Fibroblast of peridontal ligament (primary cell): Measurements from ENCODE around the gene MYD88.

ENCODE experiments used
- DNase-seq: peaks from one replicate; pipeline ENCODE4 v3.0.0-alpha.2; 2010; ENCODE audit errors: extremely low read depth

The MYD88 gene

GRCh38 chr3:38112378-38112761 lies 26.1 kb upstream of the MYD88 start:
- DNase-seq: no peak

- DNase-seq: no peak
These were observed 24.2 kb upstream of the MYD88 start for GRCh38 chr3:38114052-38114874.

DNA sequence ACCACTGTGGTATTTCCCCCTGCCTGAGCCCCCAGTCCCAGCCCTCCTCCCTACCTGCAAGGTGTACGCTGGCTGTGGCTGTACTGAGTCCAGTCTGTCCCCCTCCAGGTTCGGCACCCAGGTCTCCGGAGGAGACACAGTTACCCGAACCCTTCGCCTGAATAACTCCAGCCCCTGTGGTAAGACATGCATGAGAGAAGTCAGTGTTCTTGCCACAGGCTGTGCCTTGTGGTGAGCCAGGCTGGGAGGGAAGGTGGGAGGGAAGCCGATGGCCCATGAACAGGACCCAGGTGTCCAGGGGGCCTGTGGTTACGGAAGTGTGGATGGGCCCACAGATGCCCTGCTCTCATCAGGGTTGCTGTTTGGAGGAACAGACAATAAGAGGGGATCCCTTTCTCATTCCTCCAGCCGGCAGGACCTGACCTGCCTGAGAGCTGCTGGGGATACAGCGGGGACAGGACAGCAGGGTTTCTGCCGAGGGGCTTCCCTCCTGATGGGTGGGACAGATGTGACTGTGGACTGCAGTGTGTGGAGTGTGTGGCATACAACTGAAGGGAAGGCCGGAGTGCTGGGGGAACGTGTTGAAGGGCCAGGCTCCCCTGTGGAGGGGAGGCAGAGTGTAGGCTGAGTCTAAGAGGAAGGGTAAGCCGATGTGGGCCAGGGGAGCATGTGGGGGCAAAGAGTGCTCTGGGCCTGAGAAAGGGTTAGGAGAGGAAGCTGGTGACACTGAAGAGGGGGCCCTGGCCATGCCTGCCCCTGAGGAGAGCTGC lies 23.4 kb upstream of the MYD88 start:
- no peak for DNase-seq

GRCh38 chr3:38115645-38116427 lies 22.6 kb upstream of the MYD88 start:
- no peak for DNase-seq

GRCh38 chr3:38116471-38117162 lies 21.8 kb upstream of the MYD88 start:
- DNase-seq: no peak

GRCh38 chr3:38117163-38117716 lies 21.2 kb upstream of the MYD88 start:
- no peak for DNase-seq

DNA sequence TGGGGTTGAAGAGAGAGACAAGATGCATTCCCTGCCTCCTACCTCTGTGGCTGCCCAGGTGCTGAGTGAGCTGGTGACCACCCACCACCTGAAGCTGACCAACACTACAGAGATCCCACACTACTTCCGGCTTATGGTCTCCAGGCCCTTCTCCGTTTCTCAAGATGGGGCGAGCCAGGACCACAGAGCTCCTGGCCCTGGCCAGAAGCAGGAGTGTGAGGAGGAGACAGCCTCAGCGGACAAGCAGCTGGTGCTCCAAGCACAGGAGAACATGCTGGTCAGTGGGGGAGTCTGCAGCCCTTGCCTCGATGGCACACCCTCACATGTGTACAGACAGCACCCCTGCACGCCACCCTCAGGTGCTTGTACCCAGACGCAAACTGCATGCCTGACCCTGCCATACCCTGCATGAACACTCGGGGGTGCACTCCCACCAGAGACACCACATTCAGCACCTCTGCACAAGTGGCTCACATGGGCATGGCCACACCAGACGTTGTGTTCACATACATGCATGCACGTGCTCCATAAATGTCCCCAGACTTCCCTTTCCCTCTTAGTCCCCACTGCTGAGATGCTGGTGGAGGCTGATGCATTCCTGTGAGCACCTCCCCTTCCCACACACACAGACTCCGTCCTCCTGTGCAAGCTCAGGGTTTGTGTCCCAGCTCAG lies 20.6 kb upstream of the MYD88 start:
- peak; percentile 53 for DNase-seq

DNA sequence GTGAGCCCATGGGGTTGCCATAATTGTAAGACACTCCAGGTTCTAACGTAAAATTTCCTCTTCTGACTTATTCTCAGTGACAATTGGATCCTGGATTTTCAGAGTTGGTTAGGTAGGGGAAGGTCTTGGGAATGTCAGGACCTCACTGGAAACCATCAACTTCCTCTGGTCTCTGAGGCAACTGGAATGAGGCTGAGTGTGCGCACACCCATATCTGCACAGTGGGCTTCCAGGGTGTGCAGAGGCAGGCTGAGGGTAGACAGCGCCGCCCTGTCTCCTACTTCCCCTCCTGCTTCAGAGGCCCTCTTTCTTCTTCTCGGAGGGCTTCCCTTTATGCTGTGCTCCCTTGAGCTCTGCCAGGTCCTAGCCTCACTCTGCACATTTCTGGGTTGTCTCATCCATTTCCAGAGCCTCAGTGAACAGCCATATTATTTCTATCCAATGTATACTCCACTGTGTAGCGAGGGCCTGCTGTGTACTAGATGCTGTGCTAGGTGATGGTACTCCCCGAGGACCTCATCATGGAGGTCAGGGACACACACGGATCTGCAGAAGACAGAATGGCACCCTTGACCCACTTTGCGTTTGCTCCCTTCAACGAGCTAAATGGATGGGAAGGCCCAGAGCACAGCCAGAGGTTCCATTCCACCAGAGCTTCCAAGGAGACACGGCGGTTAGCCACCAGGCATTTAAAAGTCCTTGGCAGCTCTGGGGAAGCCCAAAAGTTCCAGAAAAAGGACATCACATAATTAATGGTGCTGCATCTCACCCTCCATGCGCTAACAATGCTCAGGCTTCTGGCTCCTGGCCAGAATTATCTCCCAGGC lies 19.8 kb upstream of the MYD88 start:
- no peak for DNase-seq

- DNase-seq: no peak
These were observed 19.3 kb upstream of the MYD88 start for GRCh38 chr3:38119248-38119544.

- DNase-seq: no peak
These were observed 18.4 kb upstream of the MYD88 start for GRCh38 chr3:38119821-38120692.

DNA sequence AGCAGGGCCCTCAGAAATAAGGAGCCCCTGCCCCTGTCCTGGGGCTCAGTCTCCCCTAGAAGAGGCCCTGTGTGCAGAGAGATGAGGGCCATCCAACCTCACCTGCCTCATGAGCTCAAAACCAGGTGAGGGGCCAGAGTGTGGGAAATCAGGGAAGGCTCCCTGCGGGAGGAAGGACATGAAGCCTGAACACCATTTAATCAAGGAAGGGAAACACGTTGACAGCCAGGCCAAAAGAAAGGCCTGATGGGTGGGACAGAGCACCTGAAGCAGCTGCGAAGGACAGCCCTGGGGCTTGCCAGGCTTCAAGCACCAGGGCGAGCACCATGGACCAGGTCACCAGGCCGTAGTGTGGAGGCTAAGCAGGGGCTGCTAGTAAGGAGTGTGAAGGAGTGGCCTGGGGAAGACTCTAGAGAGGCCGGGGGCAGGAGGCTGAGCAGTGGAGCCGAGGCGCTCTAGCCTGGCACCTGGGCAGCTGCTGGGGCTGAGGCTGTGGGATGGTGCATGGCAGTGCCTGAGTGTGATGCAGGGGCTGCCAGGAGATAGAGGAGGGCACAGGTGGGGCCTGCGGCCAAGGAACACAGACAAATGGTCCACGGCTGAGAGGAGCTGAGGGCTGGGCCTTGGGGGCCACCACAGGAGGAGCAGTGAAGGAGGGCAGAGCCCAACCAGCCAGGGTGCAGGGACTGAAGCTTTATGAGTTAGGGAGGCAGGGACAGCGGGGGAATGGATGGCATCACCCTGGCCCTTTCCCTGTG lies 17.6 kb upstream of the MYD88 start:
- DNase-seq: no peak

DNA sequence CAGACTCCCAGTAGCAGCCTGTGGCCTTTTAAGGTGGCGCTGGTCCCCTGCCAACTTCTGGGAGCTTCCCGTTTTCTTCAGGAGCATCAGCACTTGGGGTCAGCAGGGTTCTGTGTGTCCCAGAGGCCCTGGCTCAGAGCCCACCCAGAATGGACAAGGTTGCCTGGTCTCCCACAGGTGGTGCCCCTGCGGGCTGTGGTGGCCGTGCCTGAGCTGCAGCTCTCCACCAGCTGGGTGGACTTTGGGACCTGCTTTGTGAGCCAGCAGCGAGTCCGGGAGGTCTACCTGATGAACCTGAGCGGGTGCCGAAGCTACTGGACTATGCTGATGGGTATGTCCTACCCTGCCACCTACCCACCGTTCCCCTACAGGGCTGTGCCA lies 17.0 kb upstream of the MYD88 start:
- DNase-seq: no peak

DNA sequence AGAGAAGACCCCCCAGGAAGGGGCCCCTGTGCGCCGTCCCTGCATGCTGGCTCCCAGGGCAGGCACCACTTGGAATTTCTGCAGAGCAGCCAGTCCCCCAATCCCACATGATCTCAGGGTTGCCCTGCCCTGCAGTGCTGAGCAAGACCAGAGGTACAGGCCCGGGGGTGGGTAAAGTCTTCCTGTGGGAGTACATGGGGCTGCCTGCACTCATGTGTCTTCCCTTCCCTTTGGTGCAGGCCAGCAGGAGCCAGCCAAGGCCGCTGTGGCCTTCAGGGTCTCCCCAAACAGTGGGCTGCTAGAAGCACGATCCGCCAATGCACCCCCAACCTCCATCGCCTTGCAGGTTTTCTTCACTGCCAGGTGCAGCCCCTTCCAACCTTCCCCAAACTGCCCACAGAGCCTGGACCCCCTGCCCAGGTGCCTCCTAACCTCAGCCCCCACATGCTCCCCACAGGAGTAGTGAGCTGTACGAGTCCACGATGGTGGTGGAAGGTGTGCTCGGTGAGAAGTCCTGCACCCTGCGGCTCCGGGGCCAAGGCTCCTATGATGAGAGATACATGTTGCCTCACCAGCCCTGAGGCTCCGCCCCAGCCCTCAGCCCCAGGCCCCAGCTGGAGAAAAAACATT lies 16.5 kb upstream of the MYD88 start:
- DNase-seq: no peak

DNA sequence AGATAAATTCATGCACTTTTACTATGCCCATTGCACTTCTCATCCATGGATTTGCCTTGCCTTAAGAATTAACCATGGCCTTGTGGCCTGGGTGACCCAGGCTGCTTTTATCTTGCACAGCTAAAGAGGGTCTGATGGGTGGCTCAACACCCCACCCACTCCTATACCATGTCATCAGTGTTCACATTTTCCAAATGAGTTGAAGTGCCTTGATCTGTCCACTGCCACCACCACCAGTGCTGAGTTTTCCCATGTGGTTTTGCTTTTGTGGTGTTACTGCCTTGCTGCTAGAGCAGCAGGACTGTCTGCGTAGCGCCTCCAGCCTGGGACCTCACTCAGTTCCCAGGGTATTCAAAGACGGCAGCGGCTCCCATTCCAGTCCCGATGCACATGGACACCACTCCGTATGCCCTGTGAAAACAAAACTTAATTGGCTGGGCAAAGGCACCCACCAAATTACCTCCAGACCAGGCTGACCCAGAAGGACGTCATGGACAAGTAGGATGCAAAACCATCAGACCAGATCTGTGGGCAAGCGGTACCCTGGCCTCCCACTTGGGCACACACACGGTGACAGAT lies 15.7 kb upstream of the MYD88 start:
- no peak for DNase-seq

GRCh38 chr3:38124324-38125122 lies 13.9 kb upstream of the MYD88 start:
- DNase-seq: no peak

GRCh38 chr3:38125305-38126120 lies 12.9 kb upstream of the MYD88 start:
- no peak for DNase-seq
